ENCODE results near the gene EDC4. TPM values are rescaled to one million over a fixed set of nuclear protein-coding genes. Genes with fewer than 3 reads are reported as not detected.
"Not testable (repeated sequence)": the region's sequence is repeated elsewhere in the genome, so short reads cannot be mapped to it uniquely, and the experiment has no call there.

The EDC4 gene
- total and polyA plus RNA-seq, 9 donors, result 29.8 to 65.3 (median 48.7) TPM

DNA sequence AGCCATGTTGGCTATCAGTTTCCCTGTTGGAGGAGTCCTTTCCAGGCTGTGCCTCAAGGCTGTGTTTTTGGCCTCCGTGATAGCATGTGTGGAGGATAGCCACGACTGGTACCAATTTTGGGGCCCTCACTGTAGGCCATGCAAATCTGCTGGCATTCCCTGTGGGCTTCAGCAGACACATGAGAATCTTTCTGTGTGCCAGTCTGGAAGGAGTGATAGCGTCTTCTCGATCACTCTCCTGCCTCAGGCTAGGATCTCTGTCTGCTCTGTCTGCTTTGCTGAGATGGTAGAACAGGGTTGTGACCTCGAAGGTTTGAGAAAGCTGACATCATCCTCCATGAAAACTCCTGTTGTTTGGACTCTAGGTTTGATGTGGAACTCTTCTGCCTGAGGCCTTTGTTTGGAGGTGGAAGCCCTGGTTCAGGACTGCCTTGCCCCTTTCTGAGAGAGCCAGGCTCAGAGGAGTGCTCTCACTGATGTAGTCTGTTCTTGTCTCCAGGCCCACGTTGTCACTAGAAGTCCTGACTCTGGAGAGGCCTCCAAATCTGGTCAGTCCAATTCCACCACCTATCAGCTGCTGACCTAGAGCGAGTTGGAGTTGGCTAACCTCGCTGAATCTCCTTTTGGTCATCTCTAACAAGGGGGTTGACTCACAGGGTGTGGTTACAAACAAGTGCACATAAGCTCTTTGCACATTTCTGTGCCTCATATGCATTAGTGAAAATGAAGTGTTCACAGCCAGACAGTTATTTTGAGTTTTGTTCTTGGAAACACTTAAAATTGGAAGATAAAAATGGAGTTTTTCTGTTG lies 12.1 kb upstream of the EDC4 start:
- no peak for TF ChIP-seq EP300 (IDR thresholded peaks at IDR 0.05)
- Histone ChIP-seq H3K4me1 (ENCODE audit: insufficient read depth) (peaks cover 10% of the 10 kb centered on the region), H3K27me3 (no peaks in the 10 kb centered on the region), H3K27ac (no peak overlapping the region), H3K36me3 (no peaks in the 10 kb centered on the region), H3K9me3 (no peaks in the 10 kb centered on the region), H3K4me3 (no peak overlapping the region)
- intact Hi-C loops (cut with DNase I), result no loop called here
- DNase-seq, result no peak
- 81 to 86% (median 81%) methylated on average over 8 of the region's 8 CpGs for WGBS, 3 donors

- Histone ChIP-seq H3K27ac (no peak overlapping the region), H3K27me3 (no peaks in the 10 kb centered on the region), H3K36me3 (no peaks in the 10 kb centered on the region), H3K4me1 (ENCODE audit: insufficient read depth) (peaks cover 9% of the 10 kb centered on the region), H3K9me3 (no peaks in the 10 kb centered on the region), H3K4me3 (no peak overlapping the region)
- 85 to 87% (median 86%) methylated on average over 6 of the region's 6 CpGs for WGBS, 3 donors
- intact Hi-C loops (cut with DNase I), result no loop called here
- DNase-seq, result no peak
- TF ChIP-seq EP300 (IDR thresholded peaks at IDR 0.05) (no peak), POLR2A (IDR thresholded peaks at IDR 0.05) (no peak)
- TF ChIP-seq, protein P1, sequence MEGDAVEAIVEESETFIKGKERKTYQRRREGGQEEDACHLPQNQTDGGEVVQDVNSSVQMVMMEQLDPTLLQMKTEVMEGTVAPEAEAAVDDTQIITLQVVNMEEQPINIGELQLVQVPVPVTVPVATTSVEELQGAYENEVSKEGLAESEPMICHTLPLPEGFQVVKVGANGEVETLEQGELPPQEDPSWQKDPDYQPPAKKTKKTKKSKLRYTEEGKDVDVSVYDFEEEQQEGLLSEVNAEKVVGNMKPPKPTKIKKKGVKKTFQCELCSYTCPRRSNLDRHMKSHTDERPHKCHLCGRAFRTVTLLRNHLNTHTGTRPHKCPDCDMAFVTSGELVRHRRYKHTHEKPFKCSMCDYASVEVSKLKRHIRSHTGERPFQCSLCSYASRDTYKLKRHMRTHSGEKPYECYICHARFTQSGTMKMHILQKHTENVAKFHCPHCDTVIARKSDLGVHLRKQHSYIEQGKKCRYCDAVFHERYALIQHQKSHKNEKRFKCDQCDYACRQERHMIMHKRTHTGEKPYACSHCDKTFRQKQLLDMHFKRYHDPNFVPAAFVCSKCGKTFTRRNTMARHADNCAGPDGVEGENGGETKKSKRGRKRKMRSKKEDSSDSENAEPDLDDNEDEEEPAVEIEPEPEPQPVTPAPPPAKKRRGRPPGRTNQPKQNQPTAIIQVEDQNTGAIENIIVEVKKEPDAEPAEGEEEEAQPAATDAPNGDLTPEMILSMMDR (IDR thresholded peaks at IDR 0.05), result no peak
Measured at GRCh38 chr16:67861877-67862276, 11.0 kb upstream of the EDC4 start.

- WGBS, 3 donors, result 74 to 79% (median 74%) methylated on average over 11 of the region's 11 CpGs
- H3K4me1 ChIP-seq (ENCODE audit: insufficient read depth), result peaks cover 3% of the 10 kb centered on the region
Measured at GRCh38 chr16:67862623-67863583, 9.9 kb upstream of the EDC4 start.

DNA sequence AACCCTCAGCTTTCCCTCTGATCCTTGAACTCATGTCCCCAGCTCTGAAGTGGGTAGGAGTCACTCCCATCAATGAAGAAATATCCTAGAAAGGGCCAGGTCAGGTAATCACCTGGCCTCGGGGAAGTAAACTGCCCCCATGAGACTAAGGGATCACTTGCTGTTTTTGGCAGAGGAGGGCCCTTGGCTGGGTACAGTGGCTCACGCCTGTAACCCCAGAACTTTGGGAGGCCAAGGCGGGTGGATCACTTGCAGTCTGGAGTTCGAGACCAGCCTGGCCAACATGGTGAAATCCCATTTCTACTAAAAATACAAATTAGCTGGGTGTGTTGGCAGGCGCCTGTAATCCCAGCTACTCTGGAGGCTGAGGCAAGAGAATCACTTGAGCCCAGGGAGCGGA lies 8.8 kb upstream of the EDC4 start:
- DNase-seq; H3K4me1 ChIP-seq (ENCODE audit: insufficient read depth); H3K9me3 ChIP-seq; H3K4me3 ChIP-seq; H3K27ac ChIP-seq; intact Hi-C loops (cut with DNase I); H3K36me3 ChIP-seq; H3K27me3 ChIP-seq: not testable (repeated sequence)
- WGBS, 3 donors, result 86 to 96% (median 90%) methylated on average over 4 to 6 of the region's 6 CpGs

More at GRCh38 chr16:67862623-67863583, 9.9 kb upstream of the EDC4 start:
- Histone ChIP-seq H3K4me3 (no peak overlapping the region), H3K9me3 (no peaks in the 10 kb centered on the region), H3K36me3 (no peaks in the 10 kb centered on the region), H3K27ac (no peak overlapping the region), H3K27me3 (no peaks in the 10 kb centered on the region)
- intact Hi-C loops (cut with DNase I), result no loop called here
- DNase-seq, result peak in 1 of 5 donors; percentile 43
- TF ChIP-seq, protein P1 (IDR thresholded peaks at IDR 0.05), result no peak
- TF ChIP-seq POLR2A (IDR thresholded peaks at IDR 0.05) (no peak), EP300 (IDR thresholded peaks at IDR 0.05) (no peak)

- intact Hi-C loops (cut with DNase I), result no loop called here
- H3K4me3 ChIP-seq, result no peak overlapping the region
- DNase-seq, result no peak
- H3K27me3 ChIP-seq, result no peaks in the 10 kb centered on the region
- 73 to 83% (median 81%) methylated on average over 2 of the region's 2 CpGs for WGBS, 3 donors
- no peak overlapping the region for H3K27ac ChIP-seq
- no peaks in the 10 kb centered on the region for H3K36me3 ChIP-seq
- H3K4me1 ChIP-seq (ENCODE audit: insufficient read depth), result no peaks in the 10 kb centered on the region
- TF ChIP-seq POLR2A (IDR thresholded peaks at IDR 0.05), result no peak
- no peak for TF ChIP-seq EP300 (IDR thresholded peaks at IDR 0.05)
- TF ChIP-seq, protein P1 (IDR thresholded peaks at IDR 0.05), result no peak
- H3K9me3 ChIP-seq, result no peaks in the 10 kb centered on the region
Measured at GRCh38 chr16:67864594-67864993, 8.3 kb upstream of the EDC4 start.

Data from ovary (tissue), 9 donors.